ENCODE data around the gene TBC1D17. TPM values are rescaled to one million over a fixed set of nuclear protein-coding genes. Genes with fewer than 3 reads are reported as not detected.

TBC1D17 gene
- total RNA-seq, result 18.8 and 36.5 TPM in 2 replicates

DNA sequence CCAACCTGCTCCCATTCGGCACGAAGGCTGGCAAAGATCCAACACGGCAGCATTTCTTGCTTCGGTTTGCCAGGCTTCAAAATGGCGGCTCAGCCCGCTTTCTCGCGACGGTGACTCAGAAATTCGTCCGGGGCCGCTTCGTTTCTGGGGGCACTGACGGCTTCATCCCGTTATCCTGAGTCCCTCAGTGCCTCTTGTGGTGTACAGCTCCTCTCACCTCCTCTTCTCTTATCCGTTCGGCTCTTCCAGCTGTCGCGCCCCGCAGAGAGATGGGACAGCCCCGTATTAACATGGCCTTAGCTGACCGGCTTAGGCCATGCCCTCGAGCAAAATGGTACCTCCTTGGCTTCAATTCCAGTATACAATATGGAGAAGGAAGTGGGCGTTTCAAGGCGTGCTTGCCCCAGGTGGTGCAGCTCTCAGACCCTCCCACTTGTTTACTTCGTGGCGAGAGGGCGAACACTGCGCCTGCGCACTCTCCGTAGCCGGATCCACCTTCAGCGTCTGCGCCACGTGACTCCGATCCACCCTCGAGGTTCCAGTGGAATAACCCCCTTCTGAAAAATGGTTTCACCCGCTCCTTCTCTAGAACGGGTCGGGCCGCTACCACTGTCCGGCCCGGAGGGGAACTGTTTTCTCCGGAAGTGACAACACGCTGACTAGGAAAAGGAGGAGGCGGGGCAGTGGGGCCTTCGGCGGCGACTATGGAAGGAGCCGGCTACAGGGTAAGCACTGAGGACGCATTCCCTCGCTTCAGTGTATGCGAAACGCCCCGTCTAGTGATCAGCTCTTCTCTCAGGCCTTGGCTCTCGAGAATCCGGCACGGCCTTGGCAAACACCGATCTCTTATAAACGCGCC is at the start of gene TBC1D17, which contains the start of gene AKT1S1:
Gene TBC1D17 (plus strand): TSS at position 683 of the 859 bp plus-strand sequence. CDS start 22 bp downstream, at position 705.
Gene AKT1S1 (minus strand): TSS at position 336 of the 859 bp plus-strand sequence. CDS start 4,060 bp downstream, outside the sequence.

DNA sequence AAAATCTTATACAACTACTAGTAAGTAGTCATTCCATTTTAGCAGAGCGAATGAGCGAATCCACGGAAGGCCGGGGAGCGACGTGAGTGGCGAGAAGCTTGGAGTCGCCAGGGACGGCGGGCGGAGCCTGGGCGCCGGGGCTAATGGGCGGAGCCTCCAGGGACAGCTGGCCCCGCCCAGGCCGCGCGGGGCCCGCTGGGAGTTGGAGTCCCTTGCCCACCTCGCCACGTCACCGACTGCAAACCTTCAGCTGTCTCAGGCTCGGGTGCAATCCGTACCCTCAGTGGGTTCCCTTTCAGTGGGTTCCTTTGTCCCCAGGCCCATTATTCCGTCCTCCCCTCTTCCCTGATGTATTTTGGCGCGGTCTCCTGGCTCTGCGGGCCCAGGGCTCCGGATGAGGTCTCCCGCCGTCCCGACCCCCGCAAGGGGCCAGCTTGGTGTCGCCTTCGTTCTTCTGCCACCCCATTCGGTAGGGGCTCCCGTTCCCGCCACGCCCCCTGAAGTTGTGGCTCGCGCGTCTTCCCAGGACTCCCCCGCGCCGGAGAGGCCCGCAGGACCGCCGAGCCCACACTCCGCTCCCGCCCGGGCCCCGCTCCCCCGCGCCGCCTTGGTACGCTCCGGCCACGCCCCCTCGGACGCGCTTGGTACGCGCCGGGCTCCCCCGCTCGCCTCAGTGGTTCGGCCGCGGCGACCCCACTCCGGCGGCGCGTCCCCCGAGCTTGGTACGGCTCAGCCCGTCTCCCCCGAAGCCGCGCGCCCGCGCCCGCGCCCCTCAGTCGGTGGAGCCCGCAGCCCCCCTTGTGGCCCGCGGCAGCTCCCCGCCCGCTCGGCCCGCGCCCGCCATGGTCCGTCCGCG is 26.8 kb upstream of the TBC1D17 start, which contains the start of gene PTOV1:
Gene PTOV1 (plus strand): TSS at position 673 of the 856 bp plus-strand sequence.

DNA sequence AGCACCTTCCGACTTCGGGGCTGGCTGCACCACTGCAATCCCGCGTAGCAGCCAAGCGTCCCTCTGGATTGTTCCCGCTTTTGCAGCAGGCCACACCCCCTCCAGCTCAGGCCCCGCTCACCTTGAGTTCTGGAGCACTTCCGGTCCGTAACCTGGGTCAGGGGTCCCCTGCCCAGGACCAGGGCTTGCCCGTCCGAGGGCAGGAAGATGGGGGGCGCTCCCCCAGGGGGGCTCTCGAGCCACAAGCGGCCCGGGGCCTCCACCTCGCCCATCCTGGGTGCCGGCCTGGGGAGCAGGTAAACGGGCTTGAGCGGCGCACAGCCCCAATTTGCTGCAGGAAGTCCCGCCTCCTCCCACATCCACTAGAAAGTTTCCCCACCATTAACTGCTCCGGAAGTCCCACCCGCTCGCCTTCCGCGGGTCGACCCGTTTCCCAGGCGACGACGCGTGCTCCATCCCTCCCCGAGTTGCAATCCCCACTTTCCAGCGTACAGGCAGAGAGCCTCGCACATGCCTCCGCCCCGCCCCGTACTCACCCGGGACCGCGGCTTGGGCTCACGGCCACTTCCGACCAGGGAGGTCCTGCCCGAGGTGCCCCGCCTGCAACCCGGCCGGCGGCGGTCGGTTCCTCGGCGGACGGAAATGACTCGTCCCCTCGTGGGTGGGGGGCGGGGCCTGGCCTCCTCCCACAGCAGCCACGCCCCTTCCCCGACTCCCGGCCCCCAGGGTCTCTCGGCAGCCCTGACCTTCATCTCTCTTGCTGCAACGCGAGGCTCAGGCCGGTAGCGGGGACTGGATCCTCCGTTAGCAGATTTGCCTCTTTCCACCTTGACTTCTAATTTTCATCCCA is 10.3 kb upstream of the TBC1D17 start, which contains the start of gene PNKP:
Gene PNKP (minus strand): TSS at position 644 of the 850 bp plus-strand sequence. CDS start 372 bp downstream, at position 272.

DNA sequence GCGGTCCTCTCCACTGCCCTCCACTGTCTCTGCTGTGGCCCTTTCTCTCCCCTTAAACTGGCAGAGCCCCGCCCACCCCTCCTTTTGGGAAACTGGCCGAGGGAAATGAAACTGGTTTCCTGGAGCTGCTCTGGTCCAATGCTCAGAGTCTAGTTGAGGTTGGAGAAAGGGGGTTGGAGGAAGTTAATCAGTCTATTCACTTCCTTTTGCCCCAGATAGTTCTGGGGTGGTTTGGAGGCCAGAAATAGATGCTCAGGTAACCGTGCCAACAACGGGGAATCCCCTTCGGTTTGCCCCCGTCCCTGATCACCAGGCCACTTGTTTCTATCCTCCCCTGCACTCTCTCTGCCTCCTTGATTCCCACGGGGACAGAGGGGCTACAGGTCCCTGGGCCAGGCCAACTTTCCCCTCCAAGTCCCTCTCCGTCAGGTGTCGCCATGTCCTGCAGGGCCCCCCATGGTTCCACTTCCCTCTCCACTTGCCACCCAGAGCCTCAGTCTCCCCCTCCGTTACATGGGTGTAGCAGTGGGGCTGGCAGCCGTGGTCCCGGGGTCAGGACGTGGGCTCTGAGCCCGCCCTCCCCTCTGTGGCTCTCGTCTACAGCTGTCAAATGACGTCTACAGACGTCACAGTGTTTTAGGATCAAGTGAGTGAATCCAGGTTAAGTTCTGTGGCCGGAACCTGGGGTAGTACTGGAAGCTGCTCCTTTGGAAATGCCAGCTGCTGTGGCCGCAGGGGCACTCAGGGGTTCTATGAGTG is 19.5 kb downstream of the TBC1D17 start, which contains the start of gene IL4I1:
Gene IL4I1 (minus strand): TSS at position 25 of the 759 bp plus-strand sequence. CDS start 727 bp downstream, outside the sequence.

DNA sequence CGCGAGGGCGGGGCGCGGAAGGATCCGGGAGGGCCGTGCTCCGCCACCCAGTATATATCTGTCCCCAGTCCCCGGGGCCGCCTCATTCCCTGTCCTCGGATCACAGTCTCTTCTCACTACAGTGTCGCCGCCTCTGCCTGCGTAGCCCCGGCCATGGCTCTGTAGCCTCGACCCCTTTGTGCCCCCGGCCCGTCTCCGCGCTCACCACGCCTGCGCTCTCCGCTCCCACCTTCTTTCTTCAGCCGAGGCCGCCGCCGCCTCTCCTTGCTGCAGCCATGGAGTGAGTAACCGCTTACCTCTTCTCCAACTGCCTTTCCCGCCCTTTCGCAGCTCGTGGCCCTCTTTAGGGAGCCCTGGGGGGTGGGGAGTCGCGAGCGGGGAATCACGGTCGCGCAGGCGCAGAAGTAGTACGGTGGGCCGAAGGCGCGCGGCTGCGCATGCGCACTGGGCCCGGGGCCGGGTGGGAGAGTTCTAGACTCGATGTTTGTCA is 51.7 kb downstream of the TBC1D17 start, which contains the start of the genes ATF5 and NUP62:
Gene ATF5 (plus strand): TSS at position 85 of the 490 bp plus-strand sequence. CDS start 1,646 bp downstream, outside the sequence.
Gene NUP62 (minus strand): TSS at position 384 of the 490 bp plus-strand sequence. CDS start 19,697 bp downstream, outside the sequence.

Small RNA genes lying within 50 kb of the gene (small RNA-seq; reads per million reads assigned to genes)
- not detected for gene MIR4749 (ENCODE audit: low replicate concordance)

Other genes with a start within 250 kb of the TBC1D17 start
- gene RRAS, start 237.6 kb upstream of the TBC1D17 start, total RNA-seq, result 43.5 and 62.8 TPM in 2 replicates
- gene SCAF1, start 235.5 kb upstream of the TBC1D17 start, total RNA-seq, result 21.7 and 35.6 TPM in 2 replicates
- gene IRF3, start 211.8 kb upstream of the TBC1D17 start, total RNA-seq, result 38.3 and 72.3 TPM in 2 replicates
- 3.3 and 16.2 TPM in 2 replicates for gene BCL2L12, start 211.8 kb upstream of the TBC1D17 start, total RNA-seq
- gene PRMT1, start 200.4 kb upstream of the TBC1D17 start, total RNA-seq, result 350 and 388 TPM in 2 replicates
- gene ADM5, start 188.1 kb upstream of the TBC1D17 start, total RNA-seq, result 0.22 and 1.1 TPM in 2 replicates
- gene CPT1C, start 186.6 kb upstream of the TBC1D17 start, total RNA-seq, result 4.4 and 11.7 TPM in 2 replicates
- under 0.01 and 0.14 TPM in 2 replicates for gene TSKS, start 114.4 kb upstream of the TBC1D17 start, total RNA-seq
- gene AP2A1, start 110.7 kb upstream of the TBC1D17 start, total RNA-seq, result 131 and 141 TPM in 2 replicates
- gene FUZ, start 64.4 kb upstream of the TBC1D17 start, total RNA-seq, result 17.2 and 17.5 TPM in 2 replicates
- gene MED25, start 59.4 kb upstream of the TBC1D17 start, total RNA-seq, result 22.2 and 43.8 TPM in 2 replicates
- gene PTOV1, start 26.5 kb upstream of the TBC1D17 start, total RNA-seq, result 55.4 and 82.7 TPM in 2 replicates
- 47.5 and 82.2 TPM in 2 replicates for gene PNKP, start 10.1 kb upstream of the TBC1D17 start, total RNA-seq
- 16.6 and 17.9 TPM in 2 replicates for gene AKT1S1, start 347 bp upstream of the TBC1D17 start, total RNA-seq
- gene IL4I1, start 19.2 kb downstream of the TBC1D17 start, total RNA-seq, result 0.43 and 3.3 TPM in 2 replicates
- gene ATF5, start 51.5 kb downstream of the TBC1D17 start, total RNA-seq, result 7.4 and 12.3 TPM in 2 replicates
- gene NUP62, start 51.8 kb downstream of the TBC1D17 start, total RNA-seq, result 31.5 and 68.1 TPM in 2 replicates
- under 0.01 TPM in 1 of 2 replicates, not detected in the other for gene SIGLEC11, start 83.5 kb downstream of the TBC1D17 start, total RNA-seq
- gene VRK3, start 147.7 kb downstream of the TBC1D17 start, total RNA-seq, result 26.5 and 36.8 TPM in 2 replicates
- 7.9 and 9.4 TPM in 2 replicates for gene ZNF473, start 148.3 kb downstream of the TBC1D17 start, total RNA-seq

All from placental pericyte (primary cell).